Ovary (tissue), 3 donors: ENCODE measurements around the gene MRPL44.

Experiments used
- CTCF ChIP-seq, 3 donors: fragments of 450-650 bp in 2 of 3; fragments of 200-600 bp in 1 of 3; IDR thresholded peaks; one replicate each; pipeline versions ENCODE4 v1.5.1 to v1.8.0; 2016 to 2022; ENCODE audit warnings: antibody characterized with exemption in 3 of 3, mild to moderate bottlenecking in 1 of 3
- POLR2A ChIP-seq: fragments of 450-650 bp; IDR thresholded peaks from one replicate; pipeline ENCODE4 v1.6.1; 2017; ENCODE audit warnings: antibody characterized with exemption, mild to moderate bottlenecking, moderate library complexity
- donor health status: DM: no; HTN: no; CAD: no.

GRCh38 chr2:223943135-223943534 lies 14.1 kb upstream of the MRPL44 start:
- TF ChIP-seq CTCF (IDR thresholded peaks at IDR 0.05) (no peak), POLR2A (no peak)
